ENCODE results near the gene DNMT3A.

The DNMT3A gene

DNA sequence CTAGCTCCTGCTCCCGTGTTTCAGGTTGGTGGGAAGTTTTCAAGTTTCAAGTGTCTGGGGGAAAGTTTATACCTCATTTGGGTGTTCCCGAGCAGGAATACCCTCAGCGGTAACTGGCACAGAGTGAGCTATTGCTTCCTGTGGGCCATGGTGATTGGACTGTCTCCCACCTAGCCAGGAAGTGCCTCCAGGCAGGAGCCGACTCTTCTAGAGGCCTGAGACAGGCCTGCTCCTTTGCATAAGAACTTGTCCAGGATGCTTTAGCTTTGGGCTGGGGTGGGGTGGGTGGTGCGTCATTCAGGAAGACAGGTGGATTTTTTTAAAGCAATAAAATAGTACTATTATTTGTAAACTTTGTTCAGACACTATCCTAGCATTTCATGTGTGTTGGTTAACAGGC, 23.5 kb upstream of the DNMT3A start:
- peaks cover 25% of the 10 kb centered on the region for H3K4me1 Mint-ChIP-seq
- no peaks in the 10 kb centered on the region for H3K27me3 Mint-ChIP-seq
- DNase-seq (no peak), ATAC-seq (no peak)
- no peaks in the 10 kb centered on the region for H3K36me3 Mint-ChIP-seq (ENCODE audit: low read depth)
- H3K9me3 Mint-ChIP-seq, result no peaks in the 10 kb centered on the region
- H3K4me3 Mint-ChIP-seq, result no peak overlapping the region
- H3K27ac Mint-ChIP-seq, result no peak overlapping the region

DNA sequence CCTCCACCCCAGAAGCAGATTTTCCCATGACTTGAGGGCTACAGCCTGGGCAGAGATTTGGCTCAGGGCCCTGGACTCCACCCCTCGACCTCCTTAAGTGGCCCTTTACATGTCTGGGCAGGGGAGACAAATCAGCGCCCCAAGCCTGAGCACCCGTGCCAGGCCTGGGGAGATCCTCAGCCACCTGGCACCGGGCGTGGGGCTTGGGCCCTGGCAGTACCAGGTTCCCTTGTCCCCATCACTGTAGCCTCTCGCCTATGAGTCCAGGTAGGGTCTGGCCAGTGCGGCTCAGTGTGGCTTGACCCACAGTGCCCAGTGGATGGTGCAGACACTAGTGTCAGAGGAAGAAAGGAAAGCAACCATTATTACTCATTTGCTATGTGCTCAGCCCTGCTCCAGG, 22.0 kb upstream of the DNMT3A start:
- Mint-ChIP-seq H3K27ac (peak overlapping the region; percentile 49), H3K4me3 (peak overlapping the region; percentile 45), H3K9me3 (no peaks in the 10 kb centered on the region), H3K4me1 (peaks cover 25% of the 10 kb centered on the region), H3K27me3 (no peaks in the 10 kb centered on the region), H3K36me3 (ENCODE audit: low read depth) (no peaks in the 10 kb centered on the region)
- no peak for DNase-seq
- no peak for ATAC-seq

- ATAC-seq (peak; percentile 73), DNase-seq (peak; percentile 73)
- peak overlapping the region; percentile 92 for H3K4me3 Mint-ChIP-seq
- H3K4me1 Mint-ChIP-seq, result peaks cover 25% of the 10 kb centered on the region
- peak overlapping the region; percentile 98 for H3K27ac Mint-ChIP-seq
- H3K27me3 Mint-ChIP-seq, result no peaks in the 10 kb centered on the region
- H3K36me3 Mint-ChIP-seq (ENCODE audit: low read depth), result no peaks in the 10 kb centered on the region
- no peaks in the 10 kb centered on the region for H3K9me3 Mint-ChIP-seq
Observed at GRCh38 chr2:25362434-25363145, 20.9 kb upstream of the DNMT3A start.

GRCh38 chr2:25362049-25362433, 20.3 kb upstream of the DNMT3A start:
- Mint-ChIP-seq H3K36me3 (ENCODE audit: low read depth) (no peaks in the 10 kb centered on the region), H3K27me3 (no peaks in the 10 kb centered on the region), H3K4me3 (peak overlapping the region; percentile 92), H3K4me1 (peaks cover 25% of the 10 kb centered on the region), H3K27ac (peak overlapping the region; percentile 98), H3K9me3 (no peaks in the 10 kb centered on the region)
- peak; percentile 97 for ATAC-seq
- peak; percentile 96 for DNase-seq

DNA sequence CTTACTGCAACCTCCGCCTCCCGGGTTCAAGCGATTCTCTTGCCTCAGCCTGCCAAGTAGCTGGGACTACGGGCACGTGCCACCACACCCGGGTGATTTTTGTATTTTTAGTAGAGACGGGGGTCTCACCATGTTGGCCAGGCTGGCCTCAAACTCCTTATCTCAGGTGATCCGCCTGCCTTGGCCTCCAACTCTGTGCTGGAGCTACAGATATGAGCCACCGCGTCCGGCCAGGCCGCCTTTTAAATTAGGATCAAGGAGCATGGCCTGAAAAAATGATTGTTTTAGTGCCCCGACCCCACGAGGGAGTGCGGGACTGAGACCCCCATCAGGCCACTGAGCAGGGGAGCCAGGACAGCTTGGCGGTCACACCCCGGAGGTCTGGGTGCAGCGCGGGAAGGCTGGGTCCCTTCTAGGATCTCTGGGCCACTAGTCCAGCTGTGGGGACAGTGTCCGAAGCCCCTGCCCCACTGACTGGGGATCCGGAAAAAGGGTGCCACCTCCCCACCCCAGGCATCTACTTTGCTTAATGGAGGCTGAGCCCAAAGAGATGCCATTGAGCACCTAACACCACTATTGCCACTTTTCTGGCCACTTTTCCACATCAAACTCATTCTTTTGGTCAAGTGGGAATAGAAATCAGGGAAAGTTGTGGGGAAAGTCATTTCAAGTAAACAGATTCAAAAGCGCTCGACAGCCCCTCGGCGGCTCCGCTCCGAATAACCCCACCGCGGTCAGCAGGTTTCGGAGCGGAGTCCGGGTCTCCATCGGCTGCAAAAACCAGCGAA, 19.7 kb upstream of the DNMT3A start:
- Mint-ChIP-seq H3K4me1 (peaks cover 25% of the 10 kb centered on the region), H3K9me3 (no peaks in the 10 kb centered on the region), H3K27ac (peak overlapping the region; percentile 98), H3K27me3 (no peaks in the 10 kb centered on the region), H3K36me3 (ENCODE audit: low read depth) (no peaks in the 10 kb centered on the region), H3K4me3 (peak overlapping the region; percentile 92)
- DNase-seq (no peak), ATAC-seq (no peak)

GRCh38 chr2:25358836-25359235, 17.1 kb upstream of the DNMT3A start:
- Mint-ChIP-seq H3K4me1 (peaks cover 30% of the 10 kb centered on the region), H3K4me3 (no peak overlapping the region), H3K9me3 (no peaks in the 10 kb centered on the region), H3K27me3 (peaks cover 3% of the 10 kb centered on the region), H3K36me3 (ENCODE audit: low read depth) (no peaks in the 10 kb centered on the region), H3K27ac (no peak overlapping the region)
- ATAC-seq (no peak), DNase-seq (no peak)

- peaks cover 3% of the 10 kb centered on the region for H3K27me3 Mint-ChIP-seq
- no peak for ATAC-seq
- H3K4me3 Mint-ChIP-seq, result no peak overlapping the region
- no peaks in the 10 kb centered on the region for H3K36me3 Mint-ChIP-seq (ENCODE audit: low read depth)
- no peak overlapping the region for H3K27ac Mint-ChIP-seq
- peaks cover 25% of the 10 kb centered on the region for H3K4me1 Mint-ChIP-seq
- no peak for DNase-seq
- H3K9me3 Mint-ChIP-seq, result no peaks in the 10 kb centered on the region
Observed at GRCh38 chr2:25358249-25358815, 16.6 kb upstream of the DNMT3A start.

DNA sequence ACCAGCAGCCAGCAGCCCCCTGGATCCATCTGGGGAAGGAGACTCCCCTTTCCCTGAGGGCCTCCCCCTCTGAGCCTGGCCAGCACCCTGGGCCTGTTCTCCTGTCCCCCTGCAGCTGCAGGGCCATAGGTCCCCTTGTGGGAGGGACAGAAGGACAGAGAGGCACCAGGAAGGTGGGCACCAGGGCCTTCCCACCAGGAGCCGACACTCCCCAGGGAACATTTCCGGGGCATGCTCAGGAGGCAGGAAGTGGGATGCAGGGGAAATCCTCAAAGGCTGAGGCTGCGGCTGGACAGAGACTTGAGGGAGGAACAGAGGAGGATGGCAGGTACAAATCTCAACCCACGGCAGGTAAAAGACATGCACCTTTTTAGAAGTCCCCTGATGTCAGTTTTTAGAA, 14.4 kb upstream of the DNMT3A start:
- H3K4me1 Mint-ChIP-seq, result peaks cover 23% of the 10 kb centered on the region
- no peak overlapping the region for H3K27ac Mint-ChIP-seq
- DNase-seq (no peak), ATAC-seq (no peak)
- H3K9me3 Mint-ChIP-seq, result no peaks in the 10 kb centered on the region
- H3K27me3 Mint-ChIP-seq, result peaks cover 3% of the 10 kb centered on the region
- H3K36me3 Mint-ChIP-seq (ENCODE audit: low read depth), result no peaks in the 10 kb centered on the region
- no peak overlapping the region for H3K4me3 Mint-ChIP-seq

DNA sequence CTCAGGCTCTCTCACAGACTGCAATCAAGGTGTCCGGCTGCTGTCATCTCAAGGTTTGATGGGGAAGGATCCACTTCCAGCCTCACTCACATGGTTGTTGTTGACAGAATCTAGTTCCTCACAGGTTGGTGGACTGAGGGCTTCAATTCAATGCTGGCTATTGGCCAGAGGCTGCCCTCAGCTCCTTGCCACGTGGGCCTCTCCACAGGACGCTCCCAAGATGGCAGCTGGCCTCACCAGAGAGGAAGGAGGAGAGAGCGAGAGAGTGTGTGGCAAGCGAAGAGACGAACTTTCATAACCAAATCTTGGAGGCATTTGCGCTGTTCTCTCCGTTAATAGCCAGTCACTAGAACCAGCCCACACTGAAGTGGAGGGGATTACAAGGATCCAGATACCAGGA, 13.5 kb upstream of the DNMT3A start:
- Mint-ChIP-seq H3K9me3 (peaks cover 3% of the 10 kb centered on the region), H3K27ac (no peak overlapping the region), H3K27me3 (peaks cover 3% of the 10 kb centered on the region), H3K36me3 (ENCODE audit: low read depth) (no peaks in the 10 kb centered on the region), H3K4me1 (peaks cover 29% of the 10 kb centered on the region), H3K4me3 (no peak overlapping the region)
- ATAC-seq, result no peak
- no peak for DNase-seq

GRCh38 chr2:25354116-25354515, 12.4 kb upstream of the DNMT3A start:
- Mint-ChIP-seq H3K9me3 (peaks cover 3% of the 10 kb centered on the region), H3K27ac (no peak overlapping the region), H3K36me3 (ENCODE audit: low read depth) (no peaks in the 10 kb centered on the region), H3K4me3 (no peak overlapping the region), H3K27me3 (peaks cover 3% of the 10 kb centered on the region), H3K4me1 (peaks cover 36% of the 10 kb centered on the region)
- DNase-seq (no peak), ATAC-seq (no peak)

DNA sequence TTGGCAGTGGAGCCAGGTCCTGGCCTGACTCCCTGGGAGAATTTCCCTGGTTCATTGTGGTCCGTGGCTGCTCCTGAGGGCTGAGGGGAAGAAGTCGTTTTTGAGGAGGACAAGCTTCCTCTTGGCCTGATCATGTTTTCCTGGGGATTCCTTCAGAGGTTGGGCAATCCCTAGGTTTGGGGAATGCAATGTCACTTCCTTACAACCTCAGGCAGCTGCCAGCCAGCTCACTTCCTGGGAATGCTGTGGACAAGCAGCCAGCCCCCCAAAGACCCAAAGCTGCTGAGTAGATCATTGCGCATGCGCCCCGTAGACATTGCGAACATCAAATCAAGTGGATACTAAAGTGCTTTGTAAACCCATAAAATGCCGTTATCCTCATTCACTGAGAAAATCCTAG, 7.7 kb upstream of the DNMT3A start:
- Mint-ChIP-seq H3K9me3 (peaks cover 3% of the 10 kb centered on the region), H3K27me3 (no peaks in the 10 kb centered on the region), H3K27ac (no peak overlapping the region), H3K4me3 (no peak overlapping the region), H3K4me1 (peaks cover 64% of the 10 kb centered on the region), H3K36me3 (ENCODE audit: low read depth) (peaks cover 1% of the 10 kb centered on the region)
- DNase-seq, result no peak
- no peak for ATAC-seq

DNA sequence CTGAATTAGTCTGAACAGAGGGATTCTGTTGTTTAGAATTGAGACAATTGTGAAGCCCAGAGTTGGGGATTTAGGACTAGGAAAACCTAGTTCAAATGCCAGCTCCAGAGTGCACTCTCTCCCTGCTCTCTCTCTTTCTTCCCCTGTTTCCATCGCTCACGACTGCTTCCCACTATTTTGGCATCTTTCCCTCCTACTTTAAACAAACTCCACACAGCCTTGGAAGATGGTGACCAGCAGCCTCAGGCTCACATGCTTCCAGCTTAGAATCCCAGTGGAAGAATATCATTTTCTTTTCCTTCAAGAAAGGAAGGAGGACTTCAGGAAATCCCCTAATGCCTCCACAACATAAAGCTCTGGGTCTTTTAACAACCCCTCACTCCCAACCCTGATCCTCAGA, 6.1 kb upstream of the DNMT3A start:
- Mint-ChIP-seq H3K36me3 (ENCODE audit: low read depth) (peaks cover 1% of the 10 kb centered on the region), H3K27ac (peak overlapping the region; percentile 77), H3K4me1 (peaks cover 63% of the 10 kb centered on the region), H3K9me3 (peaks cover 3% of the 10 kb centered on the region), H3K27me3 (no peaks in the 10 kb centered on the region), H3K4me3 (peak overlapping the region; percentile 41)
- no peak for DNase-seq
- no peak for ATAC-seq

GRCh38 chr2:25347205-25347815, 5.6 kb upstream of the DNMT3A start:
- peaks cover 61% of the 10 kb centered on the region for H3K4me1 Mint-ChIP-seq
- peaks cover 1% of the 10 kb centered on the region for H3K36me3 Mint-ChIP-seq (ENCODE audit: low read depth)
- peak; percentile 92 for ATAC-seq
- peak overlapping the region; percentile 41 for H3K4me3 Mint-ChIP-seq
- H3K9me3 Mint-ChIP-seq, result peaks cover 3% of the 10 kb centered on the region
- DNase-seq, result peak; percentile 66
- H3K27me3 Mint-ChIP-seq, result no peaks in the 10 kb centered on the region
- peak overlapping the region; percentile 77 for H3K27ac Mint-ChIP-seq

GRCh38 chr2:25343187-25343825, 1.6 kb upstream of the DNMT3A start:
- H3K4me1 Mint-ChIP-seq, result peaks cover 58% of the 10 kb centered on the region
- H3K27ac Mint-ChIP-seq, result no peak overlapping the region
- peak overlapping the region; percentile 80 for H3K4me3 Mint-ChIP-seq
- no peak for ATAC-seq
- H3K36me3 Mint-ChIP-seq (ENCODE audit: low read depth), result peaks cover 1% of the 10 kb centered on the region
- DNase-seq, result no peak
- no peaks in the 10 kb centered on the region for H3K27me3 Mint-ChIP-seq
- H3K9me3 Mint-ChIP-seq, result no peaks in the 10 kb centered on the region
